LNCAP (cell line): Measurements from ENCODE around the gene TRPV2.

Source experiments
- TF ChIP-seq, protein P1 (sequence below): fragments of 450-650 bp; IDR thresholded peaks from 2 replicates; pipeline ENCODE4 v1.5.1; 2017; ENCODE audit warnings: mild to moderate bottlenecking

The TRPV2 gene

GRCh38 chr17:16484445-16485175 is 69.2 kb downstream of the TRPV2 start:
- TF ChIP-seq, protein P1, sequence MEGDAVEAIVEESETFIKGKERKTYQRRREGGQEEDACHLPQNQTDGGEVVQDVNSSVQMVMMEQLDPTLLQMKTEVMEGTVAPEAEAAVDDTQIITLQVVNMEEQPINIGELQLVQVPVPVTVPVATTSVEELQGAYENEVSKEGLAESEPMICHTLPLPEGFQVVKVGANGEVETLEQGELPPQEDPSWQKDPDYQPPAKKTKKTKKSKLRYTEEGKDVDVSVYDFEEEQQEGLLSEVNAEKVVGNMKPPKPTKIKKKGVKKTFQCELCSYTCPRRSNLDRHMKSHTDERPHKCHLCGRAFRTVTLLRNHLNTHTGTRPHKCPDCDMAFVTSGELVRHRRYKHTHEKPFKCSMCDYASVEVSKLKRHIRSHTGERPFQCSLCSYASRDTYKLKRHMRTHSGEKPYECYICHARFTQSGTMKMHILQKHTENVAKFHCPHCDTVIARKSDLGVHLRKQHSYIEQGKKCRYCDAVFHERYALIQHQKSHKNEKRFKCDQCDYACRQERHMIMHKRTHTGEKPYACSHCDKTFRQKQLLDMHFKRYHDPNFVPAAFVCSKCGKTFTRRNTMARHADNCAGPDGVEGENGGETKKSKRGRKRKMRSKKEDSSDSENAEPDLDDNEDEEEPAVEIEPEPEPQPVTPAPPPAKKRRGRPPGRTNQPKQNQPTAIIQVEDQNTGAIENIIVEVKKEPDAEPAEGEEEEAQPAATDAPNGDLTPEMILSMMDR, result no peak
